ENCODE measurements around the gene TNS3. TPM values are rescaled to one million over a fixed set of nuclear protein-coding genes. Genes with fewer than 3 reads are reported as not detected.

TNS3 gene
- total RNA-seq, 2 donors from 2014 or later: 0.50 TPM; not detected in 1

GRCh38 chr7:47294556-47295222 lies 287.2 kb downstream of the TNS3 start:
- no peak overlapping the region for H3K4me3 Mint-ChIP-seq
- no peak overlapping the region for H3K27ac Mint-ChIP-seq
- ATAC-seq (no peak), DNase-seq (ENCODE audit: low spot score) (no peak)
- H3K36me3 Mint-ChIP-seq: no peaks in the 10 kb centered on the region
- H3K4me1 Mint-ChIP-seq (ENCODE audit: low read depth in 2 of 2): no peaks in the 10 kb centered on the region
- peaks cover 0 to 2% of the 10 kb centered on the region in 2 donors for H3K27me3 Mint-ChIP-seq
- H3K9me3 Mint-ChIP-seq: no peaks in the 10 kb centered on the region

GRCh38 chr7:47293884-47294555 lies 287.9 kb downstream of the TNS3 start:
- ATAC-seq: no peak
- H3K36me3 Mint-ChIP-seq: no peaks in the 10 kb centered on the region
- no peaks in the 10 kb centered on the region for H3K9me3 Mint-ChIP-seq
- H3K4me1 Mint-ChIP-seq (ENCODE audit: low read depth in 2 of 2): no peaks in the 10 kb centered on the region
- peaks cover 0 to 6% of the 10 kb centered on the region in 2 donors for H3K27me3 Mint-ChIP-seq
- no peak overlapping the region for H3K27ac Mint-ChIP-seq
- H3K4me3 Mint-ChIP-seq: no peak overlapping the region
- DNase-seq (ENCODE audit: low spot score): no peak

GRCh38 chr7:47292832-47293309 lies 289.0 kb downstream of the TNS3 start:
- Mint-ChIP-seq H3K27me3 (peaks cover 0 to 6% of the 10 kb centered on the region in 2 donors), H3K9me3 (no peaks in the 10 kb centered on the region), H3K36me3 (no peaks in the 10 kb centered on the region), H3K27ac (no peak overlapping the region), H3K4me1 (ENCODE audit: low read depth in 2 of 2) (no peaks in the 10 kb centered on the region), H3K4me3 (no peak overlapping the region)
- no peak for ATAC-seq
- no peak for DNase-seq (ENCODE audit: low spot score)

GRCh38 chr7:47291461-47292081 lies 290.3 kb downstream of the TNS3 start:
- DNase-seq (ENCODE audit: low spot score): no peak
- Mint-ChIP-seq H3K27ac (no peak overlapping the region), H3K4me1 (ENCODE audit: low read depth in 2 of 2) (no peaks in the 10 kb centered on the region), H3K9me3 (no peaks in the 10 kb centered on the region), H3K36me3 (no peaks in the 10 kb centered on the region), H3K4me3 (no peak overlapping the region), H3K27me3 (peaks cover 0 to 6% of the 10 kb centered on the region in 2 donors)
- ATAC-seq: peak in 1 of 2 donors; percentile 79

GRCh38 chr7:47290867-47291266 lies 291.0 kb downstream of the TNS3 start:
- H3K36me3 Mint-ChIP-seq: no peaks in the 10 kb centered on the region
- no peak overlapping the region for H3K27ac Mint-ChIP-seq
- H3K4me1 Mint-ChIP-seq (ENCODE audit: low read depth in 2 of 2): no peaks in the 10 kb centered on the region
- H3K27me3 Mint-ChIP-seq: peaks cover 0 to 6% of the 10 kb centered on the region in 2 donors
- DNase-seq (ENCODE audit: low spot score) (no peak), ATAC-seq (no peak)
- H3K4me3 Mint-ChIP-seq: no peak overlapping the region
- no peaks in the 10 kb centered on the region for H3K9me3 Mint-ChIP-seq

- ATAC-seq: no peak
- no peaks in the 10 kb centered on the region for H3K36me3 Mint-ChIP-seq
- H3K27ac Mint-ChIP-seq: no peak overlapping the region
- H3K9me3 Mint-ChIP-seq: no peaks in the 10 kb centered on the region
- no peaks in the 10 kb centered on the region for H3K4me1 Mint-ChIP-seq (ENCODE audit: low read depth in 2 of 2)
- peaks cover 0 to 6% of the 10 kb centered on the region in 2 donors for H3K27me3 Mint-ChIP-seq
- DNase-seq (ENCODE audit: low spot score): no peak
- no peak overlapping the region for H3K4me3 Mint-ChIP-seq
These were observed 291.4 kb downstream of the TNS3 start for GRCh38 chr7:47290466-47290865.

- peaks cover 0 to 6% of the 10 kb centered on the region in 2 donors for H3K27me3 Mint-ChIP-seq
- no peak overlapping the region for H3K27ac Mint-ChIP-seq
- no peak for DNase-seq (ENCODE audit: low spot score)
- H3K36me3 Mint-ChIP-seq: no peaks in the 10 kb centered on the region
- ATAC-seq: no peak
- no peaks in the 10 kb centered on the region for H3K9me3 Mint-ChIP-seq
- H3K4me3 Mint-ChIP-seq: no peak overlapping the region
- H3K4me1 Mint-ChIP-seq (ENCODE audit: low read depth in 2 of 2): no peaks in the 10 kb centered on the region
These were observed 293.9 kb downstream of the TNS3 start for GRCh38 chr7:47288060-47288459.

GRCh38 chr7:47285860-47286491 lies 295.9 kb downstream of the TNS3 start:
- Mint-ChIP-seq H3K4me3 (no peak overlapping the region), H3K9me3 (no peaks in the 10 kb centered on the region), H3K36me3 (no peaks in the 10 kb centered on the region), H3K4me1 (ENCODE audit: low read depth in 2 of 2) (no peaks in the 10 kb centered on the region), H3K27me3 (peaks cover 0 to 6% of the 10 kb centered on the region in 2 donors), H3K27ac (no peak overlapping the region)
- DNase-seq (ENCODE audit: low spot score) (no peak), ATAC-seq (no peak)

- DNase-seq (ENCODE audit: low spot score) (no peak), ATAC-seq (no peak)
- H3K27ac Mint-ChIP-seq: no peak overlapping the region
- no peak overlapping the region for H3K4me3 Mint-ChIP-seq
- no peaks in the 10 kb centered on the region for H3K9me3 Mint-ChIP-seq
- no peaks in the 10 kb centered on the region for H3K36me3 Mint-ChIP-seq
- peaks cover 0 to 6% of the 10 kb centered on the region in 2 donors for H3K27me3 Mint-ChIP-seq
- no peaks in the 10 kb centered on the region for H3K4me1 Mint-ChIP-seq (ENCODE audit: low read depth in 2 of 2)
These were observed 296.9 kb downstream of the TNS3 start for GRCh38 chr7:47284691-47285635.

GRCh38 chr7:47283497-47284131 lies 298.3 kb downstream of the TNS3 start:
- Mint-ChIP-seq H3K27ac (no peak overlapping the region), H3K27me3 (no peaks in the 10 kb centered on the region), H3K36me3 (no peaks in the 10 kb centered on the region), H3K9me3 (no peaks in the 10 kb centered on the region), H3K4me1 (ENCODE audit: low read depth in 2 of 2) (no peaks in the 10 kb centered on the region), H3K4me3 (no peak overlapping the region)
- DNase-seq (ENCODE audit: low spot score) (no peak), ATAC-seq (no peak)

GRCh38 chr7:47282790-47283496 lies 299.0 kb downstream of the TNS3 start:
- Mint-ChIP-seq H3K27me3 (no peaks in the 10 kb centered on the region), H3K36me3 (no peaks in the 10 kb centered on the region), H3K4me1 (ENCODE audit: low read depth in 2 of 2) (no peaks in the 10 kb centered on the region), H3K27ac (no peak overlapping the region), H3K9me3 (no peaks in the 10 kb centered on the region), H3K4me3 (no peak overlapping the region)
- ATAC-seq (no peak), DNase-seq (ENCODE audit: low spot score) (no peak)

GRCh38 chr7:47281966-47282643 lies 299.8 kb downstream of the TNS3 start:
- no peaks in the 10 kb centered on the region for H3K36me3 Mint-ChIP-seq
- ATAC-seq: peak; percentile 18 to 21
- no peak for DNase-seq (ENCODE audit: low spot score)
- H3K27me3 Mint-ChIP-seq: no peaks in the 10 kb centered on the region
- H3K4me3 Mint-ChIP-seq: no peak overlapping the region
- no peaks in the 10 kb centered on the region for H3K9me3 Mint-ChIP-seq
- no peak overlapping the region for H3K27ac Mint-ChIP-seq
- no peaks in the 10 kb centered on the region for H3K4me1 Mint-ChIP-seq (ENCODE audit: low read depth in 2 of 2)

Data from natural killer cell treated with Interleukin-12 subunit alpha and Interleukin-12 subunit beta and Interleukin-15 and Interleukin-18, amount 100 ng/mL, for 72 hours (primary cell).